Prostate gland (tissue), 2 donors: ENCODE measurements around the gene PIAS3. TPM values are rescaled to one million over a fixed set of nuclear protein-coding genes. Genes with fewer than 3 reads are reported as not detected.
"Not testable (repeated sequence)": the region's sequence is repeated elsewhere in the genome, so short reads cannot be mapped to it uniquely, and the experiment has no call there.

Source experiments
- DNase-seq: peaks from one replicate; pipeline ENCODE4 v3.0.0-alpha.2; 2019; ENCODE audit warnings: low spot score
- H3K27ac ChIP-seq, 2 donors: fragments of 200-600 bp; sonication (generic); 2 replicates each; pipeline ENCODE4 v1.5.1; 2017 to 2019
- H3K27me3 ChIP-seq: fragments of 200-600 bp; sonication (generic); replicated peaks from 2 replicates; pipeline ENCODE4 v1.5.1; 2019; ENCODE audit not compliant: insufficient read depth
- H3K36me3 ChIP-seq, 2 donors: fragments of 200-600 bp; sonication (generic); 1 replicate in 1 of 2; 2 replicates in 1 of 2; pipeline versions ENCODE4 v1.5.1 to v1.8.1; 2017 to 2019
- H3K4me1 ChIP-seq: fragments of 200-600 bp; sonication (generic); replicated peaks from 2 replicates; pipeline ENCODE4 v1.5.1; 2019
- H3K4me3 ChIP-seq, 2 donors: fragments of 200-600 bp; sonication (generic); 2 replicates each; pipeline ENCODE4 v1.5.1; 2017 to 2019
- H3K9me3 ChIP-seq: fragments of 200-600 bp; sonication (generic); 2 replicates; pipeline ENCODE4 v1.5.1; 2017
- CTCF ChIP-seq, 4 experiments: fragments of 200-600 bp in 2 of 4; fragments of 450-650 bp in 2 of 4; sonication (generic) in 2 of 4; IDR thresholded peaks; 1 replicate in 3 of 4; 2 replicates in 1 of 4; pipeline ENCODE4 v1.5.1; 2016 to 2019; ENCODE audit warnings: antibody characterized with exemption in 4 of 4, mild to moderate bottlenecking in 2 of 4, moderate library complexity in 2 of 4
- POLR2A ChIP-seq: fragments of 450-650 bp; IDR thresholded peaks from one replicate; pipeline ENCODE4 v1.6.1; 2016; ENCODE audit warnings: antibody characterized with exemption, mild to moderate bottlenecking
- POLR2AphosphoS5 ChIP-seq: sonication (generic); formaldehyde crosslinking; IDR thresholded peaks from one replicate; pipeline ENCODE4 v1.6.1; 2017; ENCODE audit warnings: antibody characterized with exemption
- WGBS: methylation state at CpG from one replicate; pipeline ENCODE4 v1.1.5; 2018; 5-methylcytosine and 5-hydroxymethylcytosine counted together
- intact Hi-C: fragments of 100-400 bp; cut with DNase I; formaldehyde crosslinking; loops from one replicate; pipeline ENCODE4 v1.14.2; 2022
- total RNA-seq, 2 donors: library from RNA; depleted of rRNA; stranded (reverse); fragments of >200 nt; gene quantifications; one replicate each; pipeline ENCODE4 v1.1.0, GENCODE V29; 2016

PIAS3 gene
- total RNA-seq, 2 donors from 2014 or later = 41.7 to 48.8 TPM

- H3K36me3 ChIP-seq, DNase-seq, H3K27me3 ChIP-seq, H3K4me3 ChIP-seq, H3K9me3 ChIP-seq, intact Hi-C loops, H3K27ac ChIP-seq, H3K4me1 ChIP-seq: not testable (repeated sequence)
- 59% methylated on average over 5 of the region's 6 CpGs for WGBS
Observed at GRCh38 chr1:145812977-145813810, 45.7 kb downstream of the PIAS3 start.

DNA sequence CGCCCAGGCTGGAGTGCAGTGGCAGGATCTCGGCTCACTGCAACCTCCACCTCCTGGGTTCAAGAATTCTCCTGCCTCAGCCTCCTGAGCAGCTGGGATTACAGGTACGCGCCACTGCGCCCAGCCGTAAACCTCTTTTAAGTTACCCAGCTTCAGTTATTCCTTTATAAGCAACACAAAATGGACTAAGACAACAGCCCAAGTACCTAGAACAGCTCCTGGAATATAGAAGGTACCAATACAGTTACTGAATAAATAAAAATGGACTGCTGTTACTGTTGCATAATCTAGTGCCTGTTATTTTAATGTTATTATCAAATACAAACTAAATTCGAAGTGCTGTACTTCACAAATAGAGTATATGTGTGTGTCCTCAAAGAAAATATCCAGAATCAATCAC, 52.0 kb downstream of the PIAS3 start:
- Histone ChIP-seq H3K4me1 (no peaks in the 10 kb centered on the region), H3K27ac (no peak overlapping the region), H3K9me3 (no peaks in the 10 kb centered on the region), H3K4me3 (no peak overlapping the region), H3K27me3 (no peaks in the 10 kb centered on the region), H3K36me3 (no peaks in the 10 kb centered on the region)
- DNase-seq = no peak
- 92% methylated on average over 7 of the region's 7 CpGs for WGBS
- intact Hi-C loops = no loop called here
- TF ChIP-seq POLR2A = no peak

- Histone ChIP-seq H3K27ac (no peak overlapping the region), H3K4me3 (no peak overlapping the region), H3K9me3 (no peaks in the 10 kb centered on the region), H3K36me3 (no peaks in the 10 kb centered on the region), H3K4me1 (no peaks in the 10 kb centered on the region), H3K27me3 (no peaks in the 10 kb centered on the region)
- intact Hi-C loops = no loop called here
- WGBS = 97% methylated on average over 4 of the region's 4 CpGs
- TF ChIP-seq POLR2A (no peak), POLR2AphosphoS5 (no peak), CTCF (IDR thresholded peaks at IDR 0.05) (no peak)
- DNase-seq = no peak
Observed at GRCh38 chr1:145806408-145806807, 52.5 kb downstream of the PIAS3 start.

GRCh38 chr1:145805057-145805456, 53.8 kb downstream of the PIAS3 start:
- 88% methylated on average over 1 of the region's 1 CpG for WGBS
- Histone ChIP-seq H3K27me3 (no peaks in the 10 kb centered on the region), H3K27ac (no peak overlapping the region), H3K4me1 (no peaks in the 10 kb centered on the region), H3K4me3 (no peak overlapping the region), H3K9me3 (no peaks in the 10 kb centered on the region), H3K36me3 (no peaks in the 10 kb centered on the region)
- TF ChIP-seq CTCF (IDR thresholded peaks at IDR 0.05) (no peak), POLR2A (no peak), POLR2AphosphoS5 (no peak)
- no peak for DNase-seq
- intact Hi-C loops = no loop called here

DNA sequence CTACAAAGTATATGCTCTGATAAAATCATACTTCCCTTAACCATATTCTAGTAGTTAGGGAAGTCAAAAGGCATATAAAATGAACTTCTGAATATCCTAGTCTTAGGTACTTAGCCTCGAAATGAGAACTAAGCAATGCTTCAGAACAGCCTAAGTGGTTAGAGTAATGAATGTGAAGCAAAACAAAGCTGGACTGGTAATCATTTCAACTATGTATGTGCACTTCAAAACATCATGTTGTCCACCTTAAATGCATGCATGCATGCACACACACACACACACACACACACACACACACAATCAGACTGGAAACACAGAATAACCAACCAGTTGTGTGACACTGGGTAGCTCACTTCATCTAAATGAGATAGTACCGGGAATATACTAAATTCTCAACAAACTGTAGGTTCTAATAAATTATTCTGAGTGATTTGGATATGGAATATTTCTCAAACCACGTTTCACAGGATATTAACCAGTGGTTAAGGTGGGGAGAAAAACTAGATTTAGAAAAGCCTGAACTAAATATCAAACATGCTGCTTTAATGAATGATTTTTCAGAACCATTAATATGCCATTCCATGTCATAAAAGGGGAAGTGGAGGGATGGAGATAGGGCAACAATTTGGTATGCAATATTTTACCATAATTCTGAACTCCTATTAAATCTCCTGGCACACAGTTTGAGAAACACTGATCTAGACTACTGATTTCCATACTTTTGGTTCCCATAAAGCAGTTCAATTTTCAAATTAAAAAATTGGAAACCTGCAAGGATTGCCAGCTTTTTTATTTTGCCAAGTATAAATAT, 54.4 kb downstream of the PIAS3 start:
- no peaks in the 10 kb centered on the region for H3K9me3 ChIP-seq
- H3K27ac ChIP-seq = no peak overlapping the region
- DNase-seq = no peak
- 62% methylated on average over 3 of the region's 3 CpGs for WGBS
- no peaks in the 10 kb centered on the region for H3K27me3 ChIP-seq
- TF ChIP-seq POLR2AphosphoS5 = no peak
- no peak for TF ChIP-seq CTCF (IDR thresholded peaks at IDR 0.05)
- intact Hi-C loops = no loop called here
- no peak overlapping the region for H3K4me3 ChIP-seq
- no peaks in the 10 kb centered on the region for H3K4me1 ChIP-seq
- no peaks in the 10 kb centered on the region for H3K36me3 ChIP-seq
